PC-3 (cell line): ENCODE results near the gene DNTT. TPM values are rescaled to one million over a fixed set of nuclear protein-coding genes. Genes with fewer than 3 reads are reported as not detected.

Source experiments
- ATAC-seq: fragments of 200-7000 bp; cut with Tn5 transposase; 2 replicates; pipeline ENCODE4 v1.9.1; 2020; ENCODE audit warnings: mild to moderate bottlenecking, moderate library complexity
- BruUV-seq: library from RNA; stranded (reverse); fragments of 400-500 nt; replicated peaks from 2 replicates; lab custom pipeline; 2021; lab: Mats Ljungman, UMichigan
- CTCF ChIA-PET: fragments of 300-600 bp; sonication (Branson Sonifier 250); formaldehyde crosslinking; loops from one replicate; lab custom pipeline; 2022; ENCODE audit warnings: antibody characterized with exemption; lab: Charles Lee
- POLR2A ChIA-PET: fragments of 300-600 bp; sonication (Branson Sonifier 250); formaldehyde crosslinking; loops from one replicate; lab custom pipeline; 2022; ENCODE audit warnings: antibody characterized with exemption; ENCODE audit not compliant: unreplicated experiment; lab: Charles Lee
- DNase-seq: peaks from one replicate; pipeline ENCODE4 v3.0.0-alpha.2; 2015
- H2AFZ ChIP-seq: fragments of 300-600 bp; sonication (generic); 2 replicates; pipeline ENCODE4 v1.6.0; 2016; ENCODE audit warnings: antibody characterized with exemption, low read length
- H3F3A ChIP-seq: fragments of 300-600 bp; sonication (generic); one replicate; pipeline ENCODE4 v1.6.0; 2017; ENCODE audit warnings: antibody characterized with exemption, low read length, control low read depth, mild to moderate bottlenecking; ENCODE audit not compliant: unreplicated experiment
- H3K27ac ChIP-seq: fragments of 300-600 bp; sonication (generic); 2 replicates; pipeline ENCODE4 v1.5.1; 2016; ENCODE audit warnings: mild to moderate bottlenecking, low read length
- H3K27me3 ChIP-seq: fragments of 300-600 bp; sonication (generic); 2 replicates; pipeline ENCODE4 v1.6.1; 2016; ENCODE audit warnings: low read length, mixed read lengths
- H3K36me3 ChIP-seq: fragments of 300-600 bp; sonication (generic); 2 replicates; pipeline ENCODE4 v1.6.1; 2016; ENCODE audit warnings: low read depth, mixed run types, low read length, mixed read lengths
- H3K4me1 ChIP-seq: fragments of 300-600 bp; sonication (generic); 2 replicates; pipeline ENCODE4 v1.5.1; 2016; ENCODE audit warnings: low read length; ENCODE audit not compliant: insufficient read depth
- H3K4me2 ChIP-seq: fragments of 300-600 bp; sonication (generic); 2 replicates; pipeline ENCODE4 v1.6.0; 2016; ENCODE audit warnings: low read length
- H3K4me3 ChIP-seq: fragments of 300-600 bp; sonication (generic); 2 replicates; pipeline ENCODE4 v1.5.1; 2016; ENCODE audit warnings: mild to moderate bottlenecking, low read length, mixed read lengths
- H3K79me2 ChIP-seq: fragments of 300-600 bp; sonication (generic); 2 replicates; pipeline ENCODE4 v1.6.1; 2017; ENCODE audit warnings: low read length, mixed read lengths
- H3K9ac ChIP-seq: fragments of 300-600 bp; sonication (generic); 2 replicates; pipeline ENCODE4 v1.6.0; 2016; ENCODE audit warnings: mild to moderate bottlenecking, low read length
- H3K9me2 ChIP-seq: fragments of 300-600 bp; sonication (generic); replicated peaks from 2 replicates; pipeline ENCODE4 v1.6.1; 2016; ENCODE audit warnings: mixed run types, low read length, mixed read lengths
- H3K9me3 ChIP-seq: fragments of 300-600 bp; sonication (generic); 2 replicates; pipeline ENCODE4 v1.6.1; 2016; ENCODE audit warnings: low read length, mixed read lengths
- H4K20me1 ChIP-seq: fragments of 300-600 bp; sonication (generic); 2 replicates; pipeline ENCODE4 v1.6.1; 2016; ENCODE audit warnings: low read length, mixed read lengths
- CTCF ChIP-seq: fragments of 300-600 bp; sonication (generic); conservative IDR thresholded peaks from 2 replicates; pipeline ENCODE4 v1.5.1; 2017; ENCODE audit warnings: antibody characterized with exemption, low read depth, mild to moderate bottlenecking, low read length
- EZH2 ChIP-seq: fragments of 300-600 bp; sonication (generic); IDR thresholded peaks from one replicate; pipeline ENCODE4 v1.6.1; 2017; ENCODE audit warnings: antibody characterized with exemption, mild to moderate bottlenecking, low read length; ENCODE audit not compliant: unreplicated experiment
- EZH2phosphoT487 ChIP-seq: fragments of 300-600 bp; sonication (generic); IDR thresholded peaks from 2 replicates; pipeline ENCODE4 v1.6.1; 2018; ENCODE audit warnings: mild to moderate bottlenecking, antibody characterized with exemption, low read length, borderline replicate concordance
- intact Hi-C: fragments of 100-400 bp; cut with micrococcal nuclease; formaldehyde crosslinking; loops from 2 replicates; pipeline ENCODE4 v1.9.0; 2023
- total RNA-seq: library from RNA; depleted of rRNA; stranded (reverse); fragments of >200 nt; gene quantifications from 2 replicates; pipeline ENCODE4 v1.2.3, GENCODE V29; 2014

Gene DNTT
- total RNA-seq, 1 experiment from 2014 or later: not detected

DNA sequence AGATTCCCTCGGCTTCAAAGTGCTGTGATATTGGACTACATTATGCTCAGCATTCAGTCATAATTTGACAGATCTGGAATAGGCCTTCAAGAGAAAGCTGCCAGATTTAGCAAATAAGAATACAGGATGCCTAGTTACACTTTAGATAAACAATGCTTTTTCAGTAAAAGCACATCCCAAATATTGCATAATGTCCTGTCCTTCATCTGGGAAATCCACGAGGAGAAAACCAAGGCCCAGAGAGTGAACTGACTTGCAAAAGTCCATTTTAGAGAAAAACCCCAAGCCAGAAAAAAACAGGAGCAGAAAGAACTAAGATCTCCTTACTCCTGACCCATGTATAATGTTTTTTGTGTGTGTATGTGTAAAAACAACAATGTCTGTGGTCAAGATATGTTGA, 20.9 kb upstream of the DNTT start:
- Histone ChIP-seq H3K79me2 (no peaks in the 10 kb centered on the region), H3K9ac (no peak overlapping the region), H4K20me1 (no peaks in the 10 kb centered on the region), H3K4me1 (no peaks in the 10 kb centered on the region), H3K4me3 (no peak overlapping the region), H2AFZ (no peak overlapping the region), H3K36me3 (no peaks in the 10 kb centered on the region), H3K27ac (no peak overlapping the region), H3K4me2 (no peak overlapping the region), H3F3A (no peaks in the 10 kb centered on the region), H3K9me2 (no peaks in the 10 kb centered on the region), H3K9me3 (no peaks in the 10 kb centered on the region), H3K27me3 (peaks cover 9% of the 10 kb centered on the region)
- TF ChIP-seq CTCF (no peak), EZH2 (no peak), EZH2phosphoT487 (no peak)
- ChIA-PET CTCF (no interaction called here), POLR2A (no interaction called here)
- intact Hi-C loops: no loop called here
- BruUV-seq: no TSS peak
- DNase-seq: no peak
- no peak for ATAC-seq

DNA sequence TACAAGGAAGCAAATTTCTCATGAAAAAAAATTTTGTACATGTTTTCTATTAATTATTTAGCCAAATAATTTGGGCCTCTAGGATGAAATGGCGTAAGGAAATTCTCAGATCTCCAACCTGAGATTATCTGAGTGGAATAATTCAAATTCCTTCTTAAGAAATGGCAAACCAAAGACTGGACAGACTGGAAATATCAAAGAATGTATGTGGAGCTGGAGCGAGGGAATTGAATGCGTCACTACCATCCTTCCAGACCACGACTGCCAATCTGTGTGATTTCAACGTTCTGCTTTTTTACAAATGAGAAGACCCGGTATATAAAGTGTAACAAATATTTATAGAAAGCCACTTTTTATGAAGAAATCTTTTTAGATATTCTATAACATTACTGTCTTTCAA, 20.5 kb upstream of the DNTT start:
- DNase-seq: no peak
- Histone ChIP-seq H3K4me1 (no peaks in the 10 kb centered on the region), H3K27ac (no peak overlapping the region), H3K27me3 (peaks cover 9% of the 10 kb centered on the region), H3K9me2 (no peaks in the 10 kb centered on the region), H3K9ac (no peak overlapping the region), H3K4me3 (no peak overlapping the region), H3K79me2 (no peaks in the 10 kb centered on the region), H3F3A (no peaks in the 10 kb centered on the region), H2AFZ (no peak overlapping the region), H3K9me3 (no peaks in the 10 kb centered on the region), H3K4me2 (no peak overlapping the region), H3K36me3 (no peaks in the 10 kb centered on the region), H4K20me1 (no peaks in the 10 kb centered on the region)
- intact Hi-C loops: no loop called here
- CTCF ChIA-PET: no interaction called here
- TF ChIP-seq EZH2 (no peak), EZH2phosphoT487 (no peak), CTCF (no peak)
- BruUV-seq: no TSS peak
- POLR2A ChIA-PET: no interaction called here
- no peak for ATAC-seq

DNA sequence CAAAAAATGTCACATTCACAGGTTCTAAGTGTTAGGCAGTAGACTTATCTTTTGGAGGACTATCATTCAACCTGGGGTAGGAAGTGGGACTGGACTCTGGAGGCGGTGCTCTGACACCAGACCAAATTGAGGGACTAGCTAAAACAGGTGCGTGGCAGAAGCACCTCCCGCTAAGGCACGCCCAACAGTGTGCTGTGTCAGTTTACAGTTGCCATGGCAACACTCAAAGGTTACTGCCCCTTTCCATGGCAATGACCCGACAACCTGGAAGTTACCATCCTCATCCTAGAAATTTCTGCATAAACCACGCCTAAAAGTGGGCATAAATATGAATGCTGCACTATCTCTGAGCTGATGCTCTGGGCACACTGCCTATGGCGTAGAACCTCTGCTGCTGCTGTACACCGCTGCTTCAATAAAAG, 18.9 kb upstream of the DNTT start:
- CTCF ChIA-PET: no interaction called here
- POLR2A ChIA-PET: no interaction called here
- Histone ChIP-seq H3K4me3 (no peak overlapping the region), H4K20me1 (no peaks in the 10 kb centered on the region), H3K9me2 (no peaks in the 10 kb centered on the region), H3K79me2 (no peaks in the 10 kb centered on the region), H3K4me1 (no peaks in the 10 kb centered on the region), H2AFZ (no peak overlapping the region), H3K27ac (no peak overlapping the region), H3K27me3 (peaks cover 13% of the 10 kb centered on the region), H3K9ac (no peak overlapping the region), H3K9me3 (no peaks in the 10 kb centered on the region), H3K4me2 (no peak overlapping the region), H3K36me3 (no peaks in the 10 kb centered on the region), H3F3A (no peaks in the 10 kb centered on the region)
- TF ChIP-seq EZH2phosphoT487: no peak
- TF ChIP-seq CTCF: no peak
- TF ChIP-seq EZH2: no peak
- no peak for ATAC-seq
- no peak for DNase-seq
- no TSS peak for BruUV-seq
- intact Hi-C loops: no loop called here
